ENCODE data around the gene CABLES2.

- TF ChIP-seq ZNF274 (IDR thresholded peaks at IDR 0.05; ENCODE audit: low read depth, low read length) (no peak), POLR2A (IDR thresholded peaks at IDR 0.05; ENCODE audit: borderline replicate concordance, extremely low read depth, insufficient read depth, insufficient read length) (no peak), EZH2 (IDR thresholded peaks at IDR 0.05) (no peak), EZH2phosphoT487 (IDR thresholded peaks at IDR 0.05; ENCODE audit: borderline replicate concordance) (no peak)
These were observed 8.8 kb downstream of the CABLES2 start for GRCh38 chr20:62398120-62398821.
